GM15510 (cell line): ENCODE measurements around the gene DHX16.
A peak's percentile ranks its signal among the peaks of the same experiment; 100 is the strongest.

Experiments
- POLR2A ChIP-seq: IDR thresholded peaks from 3 replicates; pipeline ENCODE4 v1.6.1; 2011; ENCODE audit warnings: borderline replicate concordance; ENCODE audit not compliant: insufficient read length; ENCODE audit errors: extremely low read depth

The DHX16 gene

DNA sequence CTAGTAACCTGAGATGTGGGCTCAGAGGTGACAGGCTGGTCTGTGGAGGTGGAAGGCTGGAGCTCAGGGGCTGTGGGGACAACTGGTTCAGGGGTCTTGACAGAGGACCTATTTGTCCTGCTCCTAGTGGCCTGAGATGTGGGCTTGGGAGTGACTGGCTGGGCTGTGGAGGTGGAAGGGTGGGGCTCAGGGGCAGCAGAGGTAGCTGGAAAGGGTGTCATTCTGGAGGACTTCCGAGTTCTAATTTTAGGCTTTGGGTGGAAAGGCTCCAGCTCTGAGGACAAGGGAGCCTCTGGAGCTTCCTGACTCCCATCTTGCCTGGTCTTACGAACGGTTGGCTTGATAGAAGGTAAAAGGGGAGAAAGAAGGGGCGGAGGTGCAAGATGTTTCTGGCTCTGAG is 32.8 kb upstream of the DHX16 start:
- no peak for TF ChIP-seq POLR2A

DNA sequence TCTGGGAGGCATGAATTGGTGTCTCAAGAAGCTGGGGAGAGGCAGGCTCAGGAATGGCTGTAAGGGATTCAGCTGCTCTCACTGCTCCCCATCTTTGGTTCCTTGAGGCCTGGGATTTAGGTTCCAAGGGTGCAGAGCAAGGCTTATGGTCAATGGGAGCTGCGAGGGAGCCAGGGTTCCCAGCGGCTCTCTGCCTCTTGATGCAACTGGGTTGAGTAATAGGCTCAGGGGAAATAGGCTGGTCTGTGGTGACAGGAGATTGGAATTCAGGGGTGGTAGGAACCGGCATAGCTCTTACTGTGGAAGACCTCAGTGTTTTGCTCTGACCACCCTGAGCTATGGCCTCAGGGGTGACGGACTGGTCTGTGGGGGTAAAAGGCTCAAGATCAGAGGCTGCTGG is 31.0 kb upstream of the DHX16 start:
- no peak for TF ChIP-seq POLR2A

DNA sequence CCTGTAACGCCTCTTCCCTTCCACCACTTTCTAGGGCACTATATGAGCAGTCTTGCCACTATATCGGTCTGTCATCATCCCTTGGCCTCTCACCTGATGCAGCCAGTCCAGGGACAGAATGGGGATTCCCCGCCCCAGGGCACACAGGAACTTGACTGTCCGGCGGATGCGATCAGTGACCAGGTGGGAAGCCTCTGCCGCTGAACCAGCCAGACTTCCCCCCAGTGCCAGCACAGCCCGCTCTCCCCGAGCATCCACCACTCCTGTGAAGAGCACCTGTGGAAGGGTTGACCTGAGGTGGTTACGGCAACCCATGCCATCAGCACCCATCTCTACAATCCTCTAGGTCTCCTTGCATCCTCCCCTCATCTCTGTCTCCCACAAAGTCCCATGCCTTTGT is 30.2 kb upstream of the DHX16 start:
- TF ChIP-seq POLR2A: no peak

DNA sequence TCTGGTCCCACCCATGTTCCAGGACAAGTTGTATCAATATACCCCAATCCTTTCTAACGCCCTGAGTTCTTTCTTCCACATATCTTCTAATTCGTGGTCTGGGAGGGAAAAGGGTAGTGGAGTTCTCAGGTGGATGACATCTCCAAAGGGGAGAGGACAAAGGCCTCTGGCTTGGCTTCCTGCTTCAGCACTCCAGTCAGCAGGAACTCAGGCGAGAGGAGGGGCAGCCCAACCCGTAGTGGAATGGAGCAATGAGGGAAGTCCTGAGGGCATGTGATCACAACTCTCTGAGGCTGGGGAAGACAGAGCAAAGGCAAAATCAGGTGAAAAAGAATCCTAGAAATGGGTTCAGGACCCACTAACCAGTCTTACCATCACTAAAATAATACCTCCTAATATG is 27.5 kb upstream of the DHX16 start:
- no peak for TF ChIP-seq POLR2A

DNA sequence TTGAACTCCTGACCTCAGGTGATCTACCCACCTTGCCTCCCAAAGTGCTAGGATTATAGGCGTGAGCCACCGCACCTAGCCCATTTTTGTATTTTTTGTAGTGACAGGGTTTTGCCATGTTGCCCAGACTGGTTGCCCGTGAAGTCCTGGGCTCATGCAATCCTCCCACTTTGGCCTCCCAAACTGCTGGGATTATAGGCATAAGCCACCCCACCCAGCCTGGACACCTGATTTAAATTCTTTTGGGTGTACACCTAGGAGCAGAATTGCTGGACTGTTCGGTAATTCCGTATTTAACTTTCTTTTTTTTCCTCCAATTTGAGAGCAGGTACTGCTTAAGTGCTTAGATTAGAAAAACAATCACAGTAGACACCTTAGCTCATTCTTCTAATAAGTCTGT is 23.6 kb upstream of the DHX16 start:
- no peak for TF ChIP-seq POLR2A

DNA sequence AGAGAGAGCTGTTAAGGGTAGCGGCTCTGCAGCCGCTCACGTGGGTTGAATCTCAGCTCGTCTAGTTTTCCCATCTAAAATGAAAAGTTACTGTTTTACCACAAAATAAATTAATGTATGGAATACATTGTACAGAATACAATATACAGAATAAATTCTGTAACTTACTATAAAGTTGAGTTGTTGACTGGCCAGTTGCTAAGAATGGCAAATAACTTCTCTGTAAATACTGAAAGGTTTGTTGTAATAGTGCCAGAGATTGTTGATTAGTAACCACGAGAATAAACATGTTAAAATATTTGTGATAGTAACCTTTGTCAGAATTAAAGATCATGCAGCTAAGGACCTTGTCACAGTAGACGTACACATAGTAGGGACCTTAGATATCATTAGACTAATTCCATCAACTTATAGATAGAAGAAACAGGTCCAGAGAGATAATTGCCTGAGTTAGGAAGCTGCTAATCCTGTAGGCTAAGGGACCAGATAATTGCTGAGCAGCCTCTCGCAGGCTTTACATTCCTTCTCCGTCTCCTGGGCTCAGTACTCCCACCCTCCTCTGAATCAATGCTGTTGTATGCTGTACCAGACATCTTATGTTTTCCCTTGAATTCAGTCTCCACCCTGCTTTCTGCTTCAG is 18.5 kb upstream of the DHX16 start:
- TF ChIP-seq POLR2A: no peak

DNA sequence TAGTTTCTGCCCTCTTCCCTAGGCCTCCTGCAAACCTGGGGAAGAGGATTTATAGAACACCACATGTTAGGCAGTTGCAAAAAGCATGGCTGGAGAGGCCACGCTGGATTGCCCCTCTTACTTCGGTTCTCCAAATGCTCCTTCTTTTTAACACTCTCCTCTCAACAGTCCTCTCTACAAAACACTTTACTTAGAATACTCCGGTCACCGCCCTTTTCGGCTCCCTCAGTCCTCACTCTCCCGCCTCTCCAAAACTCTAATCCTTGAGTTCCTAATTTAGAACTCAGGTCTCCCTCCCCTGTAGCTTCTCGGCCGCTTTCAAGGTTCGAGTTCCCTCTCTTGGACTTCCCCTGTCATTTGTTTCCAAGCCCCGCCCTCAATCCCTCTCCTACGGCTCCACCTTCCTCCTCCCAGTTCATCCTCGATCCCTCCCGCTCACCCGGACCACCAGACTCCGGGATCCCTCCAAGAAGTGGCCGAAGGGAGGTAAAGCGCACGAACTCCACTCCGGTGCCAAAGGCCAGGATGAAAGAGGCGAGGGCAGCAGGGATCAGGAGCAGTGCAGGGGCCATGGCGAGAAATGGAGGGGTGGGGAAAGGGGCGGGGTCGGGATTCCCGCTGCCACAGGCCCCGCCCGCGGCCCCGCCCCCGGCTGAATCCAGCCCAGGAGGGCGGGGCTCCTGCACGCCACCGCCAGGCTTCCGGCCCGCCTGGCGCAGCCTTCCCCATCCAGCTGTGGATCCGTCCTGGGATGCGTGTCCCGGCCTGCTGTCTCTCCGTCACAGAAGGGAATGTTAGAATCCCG is 17.8 kb upstream of the DHX16 start, which contains the start of gene NRM:
Gene NRM (minus strand): TSS at position 582 of the 805 bp plus-strand sequence. CDS start 10 bp downstream, at position 572.
- TF ChIP-seq POLR2A: peak; percentile 64

DNA sequence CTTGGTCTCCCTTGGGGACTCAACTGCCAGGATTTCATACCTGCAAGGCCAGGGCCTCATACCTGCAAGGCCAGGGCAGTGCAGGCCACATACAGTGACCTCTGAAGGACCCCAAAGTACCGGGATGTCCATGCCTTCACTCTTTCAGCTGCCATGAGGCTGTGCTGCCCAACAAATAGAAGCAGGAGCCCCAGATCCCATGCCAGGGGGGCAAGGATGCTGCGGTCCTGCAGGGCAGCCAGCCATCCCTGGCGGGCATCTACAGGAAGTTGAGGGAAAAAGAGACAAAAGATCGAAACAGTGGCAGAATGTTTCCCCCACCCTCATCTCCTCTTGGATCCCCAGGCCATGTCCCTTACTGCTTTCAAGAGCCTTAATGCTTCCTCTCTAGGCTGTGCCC is 17.2 kb upstream of the DHX16 start:
- TF ChIP-seq POLR2A: no peak

DNA sequence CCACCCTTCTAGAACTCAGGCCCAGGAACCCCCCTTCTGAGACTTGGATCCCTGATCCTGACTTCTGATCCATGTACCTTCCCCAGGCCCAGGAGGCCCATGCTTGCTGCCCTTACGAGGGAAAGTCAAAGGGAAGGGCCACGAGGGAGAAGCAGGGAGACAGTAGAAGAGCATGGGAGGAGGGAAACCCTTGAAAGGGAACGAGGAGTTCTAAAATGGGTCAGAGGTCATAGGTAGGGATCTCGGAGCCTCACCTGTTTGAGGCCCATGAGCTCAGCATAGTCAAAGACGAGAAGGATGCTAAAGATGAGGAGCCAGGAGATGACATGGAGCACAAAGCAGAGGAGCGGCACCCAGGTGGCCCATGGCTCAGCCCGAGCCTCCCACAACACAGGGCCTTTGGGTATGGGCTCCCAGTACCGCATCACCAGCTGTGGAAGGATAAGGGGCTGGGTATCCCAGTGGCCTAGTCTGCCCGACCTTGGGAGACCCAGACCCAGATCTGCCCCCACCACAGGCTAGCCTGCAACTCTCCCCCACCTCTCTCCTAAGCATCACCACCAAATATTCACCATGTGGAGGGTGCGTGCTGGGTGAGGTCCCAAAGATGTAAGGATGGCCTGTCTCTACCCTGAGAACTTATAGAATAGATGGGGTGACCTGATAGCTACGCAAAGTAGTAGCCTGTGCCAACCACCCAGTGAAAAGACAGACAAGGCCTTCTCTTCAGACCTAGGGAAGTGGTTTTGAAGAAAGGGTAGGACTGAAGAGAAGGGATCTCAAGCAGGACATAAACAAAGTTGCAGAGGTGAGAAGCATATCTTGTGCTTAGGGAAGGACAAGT is 16.4 kb upstream of the DHX16 start:
- no peak for TF ChIP-seq POLR2A

DNA sequence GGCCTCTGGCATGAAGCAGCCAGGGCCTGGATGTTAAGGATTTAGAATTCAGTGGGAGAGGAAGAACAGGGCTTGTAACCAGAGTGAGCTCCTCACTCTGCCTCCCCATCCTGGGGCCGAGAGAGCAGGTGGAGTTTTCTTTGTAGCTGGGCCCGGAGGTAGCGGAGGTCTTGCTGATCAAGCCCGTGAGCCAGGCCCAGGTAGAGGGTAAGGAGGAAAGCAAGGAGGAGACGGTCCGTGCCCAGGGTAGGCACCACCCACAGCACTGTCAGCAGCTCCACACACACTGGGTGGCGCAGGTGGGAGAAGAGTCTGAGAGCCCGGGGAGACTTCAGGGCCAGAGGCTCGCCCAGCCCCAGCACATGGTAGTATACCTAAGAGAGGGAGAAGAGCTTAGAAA is 15.8 kb upstream of the DHX16 start:
- TF ChIP-seq POLR2A: no peak

DNA sequence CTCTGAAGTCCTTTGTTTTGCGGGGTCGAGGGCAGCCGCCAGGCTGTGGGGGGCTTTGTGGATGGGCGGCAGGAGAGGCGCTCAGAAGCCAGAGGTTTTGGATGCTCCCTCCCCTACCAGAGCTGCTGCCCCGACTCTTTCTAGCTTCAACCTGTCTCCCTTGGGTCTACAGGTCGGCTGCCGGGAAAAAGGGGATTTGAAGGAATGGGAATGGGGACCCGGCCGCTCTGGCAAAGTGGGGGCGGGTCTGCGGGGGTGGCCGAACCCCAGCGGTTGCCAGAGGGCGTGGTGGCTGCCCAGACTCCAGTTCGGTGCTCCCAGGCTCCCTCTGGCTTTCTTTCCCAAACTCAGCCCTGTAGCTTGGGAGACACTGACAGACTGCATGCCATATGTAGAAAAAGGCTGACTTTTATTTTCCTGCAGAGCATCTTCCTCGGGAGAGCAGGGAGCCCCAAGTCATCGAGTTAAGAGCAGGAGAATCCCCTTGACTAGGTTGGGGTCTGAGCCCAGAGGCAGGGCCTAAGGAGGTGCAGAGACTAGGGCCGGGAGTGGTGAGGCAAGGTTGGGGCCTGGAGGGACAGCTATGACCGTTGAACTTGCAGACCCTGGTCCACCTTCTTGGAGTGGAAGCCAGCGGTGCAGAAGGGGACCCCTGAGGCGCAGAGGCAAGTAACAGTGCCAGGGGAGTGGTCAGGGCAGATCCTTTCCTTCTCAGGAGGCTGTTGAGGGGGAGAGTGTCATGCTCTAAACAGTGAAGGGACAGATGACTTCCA is 15.0 kb upstream of the DHX16 start:
- no peak for TF ChIP-seq POLR2A

DNA sequence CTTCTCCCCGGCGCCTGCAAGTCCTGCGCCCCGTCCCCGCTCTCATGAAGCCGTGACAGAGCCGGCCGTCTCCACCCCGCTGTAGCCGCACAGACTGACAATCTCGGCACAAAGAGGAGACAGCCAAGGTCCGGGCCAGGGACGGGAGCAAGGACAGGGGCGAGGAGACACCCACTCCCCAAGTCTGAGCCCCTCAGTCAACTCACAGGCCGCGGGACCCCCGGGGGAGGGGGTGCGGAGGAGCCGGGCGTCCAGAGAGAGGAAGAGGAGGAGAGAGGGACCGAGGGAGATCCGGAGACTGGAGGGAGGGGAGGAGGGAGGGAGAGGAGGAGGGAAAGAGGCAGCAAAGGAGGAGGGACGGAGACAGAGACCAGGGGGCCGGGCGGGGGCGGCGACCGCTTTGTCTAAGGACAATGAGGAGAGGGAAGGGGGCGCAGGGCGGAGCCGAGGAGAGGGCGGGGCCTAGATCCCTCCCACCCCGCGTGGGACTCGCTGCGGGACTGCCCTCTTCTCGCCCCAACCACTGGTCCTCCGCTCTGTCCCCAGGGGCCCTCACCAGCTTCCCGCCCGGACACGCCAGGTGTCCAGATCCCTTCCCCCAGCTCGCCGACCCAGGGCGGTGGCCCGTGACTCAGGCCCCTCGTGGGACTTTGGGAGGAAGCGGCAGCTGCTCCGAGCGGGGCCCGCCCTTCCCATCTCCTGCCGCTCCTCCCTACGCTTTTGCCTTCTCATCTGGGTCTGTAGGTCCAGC is 14.3 kb upstream of the DHX16 start:
- peak; percentile 61 for TF ChIP-seq POLR2A

DNA sequence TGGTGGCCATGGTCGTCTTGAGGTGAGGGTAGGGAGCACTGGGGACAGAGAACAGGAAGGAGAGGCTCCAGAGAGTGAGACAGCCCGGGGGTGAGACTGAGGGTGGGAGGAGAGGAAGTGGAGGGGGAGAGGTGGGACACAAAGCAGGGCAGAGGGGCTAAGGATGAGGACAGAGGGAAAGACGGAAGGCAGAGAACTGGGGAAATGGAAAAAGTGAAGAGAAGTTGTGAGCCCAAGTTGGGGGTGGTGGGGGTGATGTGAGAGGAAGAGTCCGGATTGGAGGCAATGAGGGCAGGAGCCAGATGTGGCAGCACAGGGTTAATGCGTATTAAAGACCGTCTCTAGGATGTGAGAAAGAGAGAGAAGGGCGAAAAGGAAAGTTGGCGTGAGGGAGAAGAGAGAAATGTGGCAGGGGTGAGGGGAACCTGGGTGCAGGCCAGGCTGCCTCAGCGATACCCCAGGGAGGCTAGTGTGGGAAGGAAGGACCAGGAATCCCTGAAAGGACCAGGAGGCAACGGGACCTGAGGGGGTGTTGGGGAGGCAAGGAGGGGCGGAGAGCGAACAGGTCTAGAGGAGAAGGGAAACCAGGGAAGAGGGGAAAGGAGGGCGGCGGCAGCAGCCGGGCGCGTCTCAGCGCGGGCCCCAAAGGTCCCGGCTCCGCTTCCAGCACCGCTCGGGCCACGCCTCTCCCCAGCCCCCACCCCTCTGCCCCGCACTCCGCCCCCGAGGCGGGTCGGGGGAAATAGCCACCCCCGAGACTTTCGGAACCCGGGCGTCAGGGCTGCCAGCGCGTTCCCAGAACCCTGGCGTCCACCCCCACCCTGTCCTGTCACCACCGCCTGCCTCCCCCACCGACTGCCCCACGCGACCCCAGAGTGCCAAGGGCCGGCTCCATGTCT is 13.5 kb upstream of the DHX16 start, which contains the start of gene PPP1R18:
Gene PPP1R18 (minus strand): TSS at position 637 of the 899 bp plus-strand sequence. CDS start 627 bp downstream, at position 10.
- TF ChIP-seq POLR2A: peak; percentile 72
